Measurements from ENCODE around the gene MAP7D3.
A peak's percentile ranks its signal among the peaks of the same experiment; 100 is the strongest.
"Not testable (repeated sequence)": the region's sequence is repeated elsewhere in the genome, so short reads cannot be mapped to it uniquely, and the experiment has no call there.

Gene MAP7D3

DNA sequence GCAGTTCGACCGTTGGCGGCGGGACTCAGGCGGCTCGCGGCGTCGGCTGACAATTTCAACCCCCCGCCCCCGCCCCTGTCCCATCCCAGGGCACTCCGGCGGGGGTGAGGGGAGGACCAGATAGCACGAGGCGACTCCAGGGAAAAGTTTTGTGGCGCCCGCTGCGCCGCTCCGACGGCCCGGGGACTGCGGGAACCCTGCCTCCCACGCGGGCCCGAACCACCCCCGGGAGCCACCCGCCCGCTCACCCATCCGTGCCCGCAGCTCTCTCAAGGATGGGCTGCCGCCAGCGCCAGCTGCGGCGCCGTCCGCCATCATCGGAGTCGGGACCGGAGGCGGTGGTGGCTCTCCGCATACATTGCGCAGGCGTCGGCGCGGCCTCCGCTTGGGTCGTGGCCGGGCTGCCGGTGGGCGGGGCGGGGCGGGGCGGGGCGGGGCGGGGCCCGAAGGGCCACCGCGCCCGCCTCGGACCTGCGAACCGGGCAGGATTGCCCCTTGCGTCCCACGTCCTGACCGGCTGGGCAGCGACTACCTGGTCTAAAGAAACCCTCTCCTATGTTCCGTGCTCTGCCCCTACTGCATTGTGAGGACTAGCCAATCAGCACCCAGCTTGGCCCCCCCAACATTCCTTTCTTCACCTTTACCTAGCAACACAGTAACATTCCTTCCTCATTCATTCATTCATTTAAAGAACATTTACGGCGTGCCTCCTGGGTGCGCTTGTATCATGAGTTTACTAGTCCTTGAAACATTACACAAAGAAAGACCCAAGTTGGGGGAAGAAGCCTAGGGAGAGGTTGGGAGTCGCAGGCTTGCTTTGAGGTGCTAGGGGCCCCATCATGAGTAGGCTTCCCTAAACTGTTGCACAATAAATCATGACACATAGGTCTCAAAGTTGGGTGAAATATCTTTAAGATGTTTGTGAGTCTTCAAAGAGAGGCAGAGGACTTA lies at the start of gene MAP7D3:
MAP7D3 (minus strand) TSS at position 360 of the 951 bp plus-strand sequence; CDS start at position 318, 42 bp downstream.
- no peak for DNase-seq (ENCODE audit: low read depth)
- TF ChIP-seq, protein P1, sequence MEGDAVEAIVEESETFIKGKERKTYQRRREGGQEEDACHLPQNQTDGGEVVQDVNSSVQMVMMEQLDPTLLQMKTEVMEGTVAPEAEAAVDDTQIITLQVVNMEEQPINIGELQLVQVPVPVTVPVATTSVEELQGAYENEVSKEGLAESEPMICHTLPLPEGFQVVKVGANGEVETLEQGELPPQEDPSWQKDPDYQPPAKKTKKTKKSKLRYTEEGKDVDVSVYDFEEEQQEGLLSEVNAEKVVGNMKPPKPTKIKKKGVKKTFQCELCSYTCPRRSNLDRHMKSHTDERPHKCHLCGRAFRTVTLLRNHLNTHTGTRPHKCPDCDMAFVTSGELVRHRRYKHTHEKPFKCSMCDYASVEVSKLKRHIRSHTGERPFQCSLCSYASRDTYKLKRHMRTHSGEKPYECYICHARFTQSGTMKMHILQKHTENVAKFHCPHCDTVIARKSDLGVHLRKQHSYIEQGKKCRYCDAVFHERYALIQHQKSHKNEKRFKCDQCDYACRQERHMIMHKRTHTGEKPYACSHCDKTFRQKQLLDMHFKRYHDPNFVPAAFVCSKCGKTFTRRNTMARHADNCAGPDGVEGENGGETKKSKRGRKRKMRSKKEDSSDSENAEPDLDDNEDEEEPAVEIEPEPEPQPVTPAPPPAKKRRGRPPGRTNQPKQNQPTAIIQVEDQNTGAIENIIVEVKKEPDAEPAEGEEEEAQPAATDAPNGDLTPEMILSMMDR (IDR thresholded peaks at IDR 0.05; ENCODE audit: control insufficient read depth, extremely low read depth, insufficient read depth), result no peak

GRCh38 chrX:136300721-136301120 lies 49.5 kb upstream of the MAP7D3 start, which contains the start of gene ADGRG4:
Gene ADGRG4, plus strand, starts transcription at chrX:136300963. Its CDS starts 7,815 bp downstream, at chrX:136308778.
- not testable (repeated sequence) for H3K4me3 ChIP-seq (ENCODE audit: low read depth, low read length); DNase-seq (ENCODE audit: low read depth)

More for the DNA sequence above, at the start of gene MAP7D3:
- H3K4me3 ChIP-seq (ENCODE audit: low read depth, low read length), result peak within 1 kb of the TSS; percentile 55

DNA sequence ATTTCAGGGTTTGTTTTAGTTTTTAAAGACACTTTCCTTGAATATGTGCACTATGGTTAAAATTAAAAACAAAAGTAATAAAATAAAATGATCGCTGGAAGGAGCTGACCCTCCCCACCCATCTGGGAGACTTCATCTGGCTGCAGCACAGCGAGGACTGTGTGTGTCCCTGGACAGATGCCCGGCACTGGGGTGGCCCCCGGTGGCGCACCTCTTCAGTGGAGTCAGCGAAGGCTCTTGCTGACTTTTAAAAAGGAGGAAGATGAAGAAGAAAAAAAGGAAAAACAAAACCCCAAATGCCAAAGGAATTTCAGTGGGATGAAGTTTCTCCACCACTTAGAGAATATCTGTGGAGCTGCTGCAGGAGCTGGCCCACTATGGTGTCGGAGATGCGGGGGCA lies 44.2 kb upstream of the MAP7D3 start:
- no peak for DNase-seq (ENCODE audit: low read depth)
- H3K4me3 ChIP-seq (ENCODE audit: low read depth, low read length), result no peak overlapping the region
- TF ChIP-seq, protein P1 (IDR thresholded peaks at IDR 0.05; ENCODE audit: control insufficient read depth, extremely low read depth, insufficient read depth), result no peak

- DNase-seq (ENCODE audit: low read depth), result no peak
- TF ChIP-seq, protein P1 (IDR thresholded peaks at IDR 0.05; ENCODE audit: control insufficient read depth, extremely low read depth, insufficient read depth), result no peak
- no peak overlapping the region for H3K4me3 ChIP-seq (ENCODE audit: low read depth, low read length)
Measured at GRCh38 chrX:136292656-136293055, 41.5 kb upstream of the MAP7D3 start.

- TF ChIP-seq, protein P1 (IDR thresholded peaks at IDR 0.05; ENCODE audit: control insufficient read depth, extremely low read depth, insufficient read depth), result no peak
- DNase-seq (ENCODE audit: low read depth), result no peak
- H3K4me3 ChIP-seq (ENCODE audit: low read depth, low read length), result no peak overlapping the region
Measured at GRCh38 chrX:136291824-136292223, 40.6 kb upstream of the MAP7D3 start.

DNA sequence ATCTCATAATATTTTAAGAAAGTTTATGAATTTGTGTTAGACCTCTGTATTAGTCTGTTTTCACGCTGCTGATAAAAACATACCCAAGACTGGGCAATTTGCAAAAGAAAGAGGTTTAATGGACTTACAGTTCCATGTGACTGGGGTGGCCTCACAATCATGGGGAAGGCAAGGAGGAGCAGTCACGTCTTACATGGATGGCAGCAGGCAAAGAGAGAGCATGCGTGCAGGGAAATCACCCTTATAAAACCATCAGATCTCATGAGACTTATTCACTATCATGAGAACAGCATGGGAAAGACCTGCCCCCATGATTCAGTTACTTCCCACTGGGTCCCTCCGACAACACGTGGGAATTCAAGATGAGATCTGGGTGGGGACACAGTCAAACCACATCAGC lies 35.2 kb upstream of the MAP7D3 start:
- H3K4me3 ChIP-seq (ENCODE audit: low read depth, low read length); DNase-seq (ENCODE audit: low read depth): not testable (repeated sequence)

DNA sequence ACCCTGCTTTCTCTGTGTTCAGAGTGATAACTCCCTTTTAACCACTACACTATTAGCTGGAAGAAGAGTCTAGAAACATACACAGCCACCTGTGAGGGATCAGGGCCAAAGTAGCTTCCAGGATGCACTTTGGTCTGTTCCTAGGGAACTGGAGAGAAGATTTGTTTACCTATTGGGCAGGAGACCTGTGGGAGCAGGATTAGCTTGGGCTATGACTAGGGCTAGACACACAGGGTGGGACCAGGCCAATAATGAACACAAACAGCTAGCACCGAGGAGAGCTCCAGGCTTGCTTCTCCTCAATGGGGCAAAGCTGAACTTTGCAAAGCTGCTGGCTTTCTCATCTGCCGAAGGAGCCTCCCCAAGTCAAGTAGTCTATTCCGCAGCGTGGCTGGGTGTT lies 24.4 kb upstream of the MAP7D3 start:
- TF ChIP-seq, protein P1 (IDR thresholded peaks at IDR 0.05; ENCODE audit: control insufficient read depth, extremely low read depth, insufficient read depth), result no peak
- no peak overlapping the region for H3K4me3 ChIP-seq (ENCODE audit: low read depth, low read length)
- no peak for DNase-seq (ENCODE audit: low read depth)

- DNase-seq (ENCODE audit: low read depth), result peak; percentile 19
- H3K4me3 ChIP-seq (ENCODE audit: low read depth, low read length), result no peak overlapping the region
- TF ChIP-seq, protein P1 (IDR thresholded peaks at IDR 0.05; ENCODE audit: control insufficient read depth, extremely low read depth, insufficient read depth), result no peak
Measured at GRCh38 chrX:136273986-136274385, 22.8 kb upstream of the MAP7D3 start.
